GM21423 (cell line): ENCODE data around the gene HABP4.
A peak's percentile ranks its signal among the peaks of the same experiment; 100 is the strongest.

Experiments
- ATAC-seq: cut with Tn5 transposase; IDR thresholded peaks from one replicate; pipeline ENCODE4 v1.9.1; 2021; ENCODE audit warnings: mild to moderate bottlenecking, moderate library complexity; ENCODE audit not compliant: unreplicated experiment

HABP4 gene

DNA sequence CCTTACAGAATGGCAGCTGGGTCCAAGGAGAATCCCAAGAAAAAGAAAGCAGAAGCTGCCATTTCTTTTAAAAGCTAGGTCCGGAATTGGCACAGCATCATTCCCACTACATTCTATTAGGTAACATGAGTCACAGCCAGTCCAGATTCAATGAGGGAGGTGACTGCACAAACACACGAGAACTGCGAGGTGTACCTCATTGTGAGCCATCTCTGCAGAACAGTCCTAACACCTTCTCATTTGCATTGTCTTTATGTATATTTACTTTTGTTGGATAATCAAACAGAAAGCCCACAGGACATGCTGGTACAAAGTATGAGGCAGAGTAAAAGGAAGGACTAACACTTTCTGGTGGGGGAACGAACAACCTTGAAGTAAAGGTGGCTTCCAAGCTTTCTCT lies 14.6 kb upstream of the HABP4 start:
- no peak for ATAC-seq

DNA sequence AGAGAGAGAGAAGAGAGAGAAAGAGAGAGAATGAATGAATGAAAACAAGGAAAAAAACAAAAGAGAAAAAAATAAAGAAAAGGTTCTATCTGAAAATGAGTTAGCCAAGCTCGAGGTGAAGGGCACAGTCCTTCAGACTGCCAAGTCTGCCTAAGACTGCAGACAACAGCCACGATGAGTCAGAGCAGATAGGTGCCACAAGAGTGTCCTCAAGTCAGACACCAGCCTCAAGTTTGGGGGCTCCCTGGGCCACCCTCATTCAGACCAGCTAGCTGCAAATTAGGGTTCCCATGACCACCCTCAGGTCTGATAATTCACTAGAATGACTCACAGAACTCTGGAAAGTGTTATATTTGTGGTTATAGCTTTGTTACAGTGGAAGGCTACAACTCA lies 13.9 kb upstream of the HABP4 start:
- ATAC-seq: no peak

DNA sequence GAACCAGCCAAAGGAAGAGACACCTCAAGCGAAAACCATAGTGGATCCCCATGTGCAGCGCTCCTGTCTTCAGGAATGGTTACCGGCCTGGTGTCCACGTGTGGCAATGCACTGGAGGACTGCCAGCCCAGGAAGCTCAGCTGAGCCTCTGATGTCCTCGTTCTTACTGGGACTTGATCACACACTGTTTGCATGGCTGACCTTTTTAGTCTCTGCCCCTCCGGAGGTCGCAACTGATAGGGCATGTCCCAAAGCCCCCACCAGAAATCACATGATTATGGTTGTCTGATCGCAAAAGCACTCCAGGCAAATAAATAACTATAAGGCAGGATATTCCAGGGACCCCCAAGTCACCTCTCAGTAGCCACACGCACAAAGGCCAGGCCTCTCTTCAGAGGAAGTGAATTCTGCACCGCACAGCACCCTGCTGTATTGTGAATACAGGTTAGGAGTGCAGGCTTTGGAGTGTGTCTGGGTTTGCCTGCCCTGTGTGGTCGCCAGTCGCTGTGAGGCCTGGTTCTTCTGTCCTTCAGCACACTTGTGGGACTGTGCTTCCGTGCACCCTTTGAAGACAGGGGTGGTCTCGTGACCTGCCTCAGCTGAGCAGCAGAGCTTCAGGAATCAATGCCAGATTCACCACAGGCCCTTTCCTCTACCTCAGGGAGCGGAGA lies 13.4 kb upstream of the HABP4 start:
- no peak for ATAC-seq

DNA sequence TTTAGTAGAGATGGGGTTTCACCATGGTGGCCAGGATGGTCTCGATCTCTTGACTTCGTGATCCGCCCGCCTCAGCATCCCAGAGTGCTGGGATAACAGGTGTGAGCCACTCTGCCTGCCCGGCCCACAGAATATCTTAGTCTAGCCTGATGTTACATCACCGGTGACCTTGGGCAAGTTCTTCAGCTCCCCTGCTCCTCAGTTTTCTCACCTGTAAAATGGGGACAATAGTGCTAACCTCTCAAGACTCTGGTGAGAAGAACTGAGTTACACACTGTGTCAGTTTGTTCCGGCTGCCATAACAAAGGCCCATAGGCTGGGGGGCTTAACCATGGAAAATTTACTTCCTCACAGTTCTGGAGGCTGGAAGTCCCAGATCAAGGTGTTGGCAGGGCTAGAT lies 12.5 kb upstream of the HABP4 start:
- no peak for ATAC-seq

DNA sequence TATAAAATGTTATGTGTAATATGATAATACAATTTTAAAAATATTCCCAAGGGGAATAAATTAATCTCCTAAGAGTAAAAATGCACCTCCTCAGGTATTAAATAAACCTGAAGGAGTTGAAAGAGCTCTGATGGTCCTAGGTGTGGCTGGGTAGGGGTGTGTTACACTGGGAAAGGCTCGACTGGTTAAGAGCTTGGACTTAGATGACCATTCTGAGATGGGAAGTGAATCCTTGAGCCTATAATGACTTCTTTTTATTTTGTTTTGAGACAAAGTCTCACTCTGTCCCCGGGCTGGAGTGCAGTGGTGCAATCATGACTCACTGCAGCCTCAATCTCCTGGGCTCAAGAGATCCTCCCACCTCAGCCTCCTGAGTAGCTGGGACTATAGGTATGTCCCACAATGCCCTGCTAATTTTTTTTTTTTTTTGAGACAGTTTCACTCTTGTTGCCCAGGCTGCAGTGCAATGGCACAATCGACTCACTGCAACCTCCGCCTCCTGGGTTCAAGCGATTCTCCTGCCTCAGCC lies 9.2 kb upstream of the HABP4 start:
- ATAC-seq: no peak

DNA sequence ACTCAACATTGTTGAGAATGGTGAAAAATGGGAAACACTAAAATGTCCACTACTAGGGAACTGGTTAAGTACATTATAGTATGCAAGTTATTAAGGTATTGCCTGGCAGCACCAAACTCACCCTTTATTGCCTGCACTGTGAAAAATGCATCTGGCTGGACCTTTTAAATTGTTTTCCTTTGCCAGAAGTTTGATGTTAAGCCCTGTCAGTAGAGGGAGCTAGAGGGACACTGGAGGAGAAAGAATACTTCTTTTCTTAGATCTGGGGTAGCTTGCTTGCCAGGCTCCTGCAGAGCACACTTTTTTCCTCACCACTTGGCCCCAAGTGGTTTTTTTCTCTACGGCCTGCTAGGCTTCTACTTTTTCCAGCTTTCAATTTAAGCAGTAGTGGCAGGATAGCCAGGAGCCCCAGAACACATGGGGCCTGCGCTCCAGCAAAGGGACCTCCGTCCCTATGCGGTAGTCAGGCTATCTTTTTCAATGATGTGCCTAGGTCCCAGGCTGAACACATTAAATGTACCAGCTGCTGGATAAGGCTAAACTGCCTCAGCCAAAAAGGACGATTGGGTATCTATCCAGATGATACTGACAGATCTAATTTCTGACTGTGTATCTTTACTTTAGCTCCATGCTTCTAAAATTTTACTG lies 8.0 kb upstream of the HABP4 start:
- ATAC-seq: no peak

GRCh38 chr9:96442491-96442890 lies 7.5 kb upstream of the HABP4 start:
- no peak for ATAC-seq

DNA sequence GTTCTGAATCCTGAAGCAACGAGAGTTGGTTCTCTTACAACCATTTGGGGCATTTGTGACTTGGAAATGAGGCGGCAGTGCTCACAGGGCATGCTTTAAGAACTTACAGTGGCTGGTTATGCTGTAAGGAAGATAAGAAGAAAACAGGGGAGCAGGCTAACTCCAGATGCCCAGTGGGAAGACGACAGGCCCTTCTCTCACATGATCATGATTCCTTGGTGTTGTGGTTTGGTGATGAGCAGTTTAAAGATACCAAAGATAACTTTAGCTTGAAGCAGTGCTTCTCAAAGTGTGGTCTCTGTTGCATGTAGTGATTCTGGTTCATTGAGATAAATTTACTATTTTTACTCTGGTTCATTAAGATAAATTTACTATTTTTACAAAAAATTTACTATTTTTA lies 2.6 kb upstream of the HABP4 start:
- ATAC-seq: no peak

GRCh38 chr9:96448546-96449170 lies 1.3 kb upstream of the HABP4 start:
- ATAC-seq: no peak

GRCh38 chr9:96449523-96449844 lies 485 bp upstream of the HABP4 start:
- peak; percentile 11 for ATAC-seq

- ATAC-seq: no peak
Observed at GRCh38 chr9:96450613-96451528, 902 bp downstream of the HABP4 start.

- ATAC-seq: no peak
Observed at GRCh38 chr9:96453625-96454024, 3.7 kb downstream of the HABP4 start.

DNA sequence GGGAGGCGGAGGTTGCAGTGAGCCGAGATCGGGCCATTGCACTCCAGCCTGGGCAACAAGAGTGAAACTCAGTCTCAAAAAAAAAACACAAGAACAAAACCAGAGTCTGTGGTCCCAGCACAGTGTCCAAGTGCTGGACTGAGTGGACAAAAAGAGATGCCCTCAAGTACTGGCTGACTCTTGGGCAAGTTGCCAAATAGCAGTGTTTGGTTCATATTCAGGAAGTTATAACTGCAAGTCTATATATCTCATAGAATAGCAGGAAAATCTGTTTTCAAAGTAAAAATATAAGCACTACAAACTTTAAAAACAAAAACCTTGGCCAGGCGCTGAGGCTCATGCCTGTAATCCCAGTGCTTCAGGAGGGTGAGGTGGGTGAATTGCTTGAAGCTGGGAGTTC lies 7.3 kb downstream of the HABP4 start:
- no peak for ATAC-seq

DNA sequence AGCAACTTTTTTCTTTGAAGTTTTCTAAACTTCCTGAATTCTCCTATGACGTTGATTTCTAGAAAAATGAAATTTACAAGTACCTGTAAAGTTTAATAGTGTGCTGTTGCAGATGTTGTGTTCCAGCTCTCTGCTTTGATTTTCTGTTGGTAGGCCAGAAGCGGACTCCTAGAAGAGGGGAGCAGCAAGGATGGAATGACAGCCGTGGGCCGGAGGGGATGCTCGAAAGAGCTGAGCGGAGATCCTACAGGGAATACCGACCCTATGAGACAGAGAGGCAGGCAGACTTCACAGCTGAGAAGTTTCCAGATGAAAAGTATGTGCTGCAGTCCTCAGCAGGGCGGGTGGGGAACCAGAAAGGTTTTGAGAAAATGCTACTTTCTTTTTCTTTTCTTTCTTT lies 8.3 kb downstream of the HABP4 start:
- ATAC-seq: no peak

- no peak for ATAC-seq
Observed at GRCh38 chr9:96459268-96460007, 9.5 kb downstream of the HABP4 start.

DNA sequence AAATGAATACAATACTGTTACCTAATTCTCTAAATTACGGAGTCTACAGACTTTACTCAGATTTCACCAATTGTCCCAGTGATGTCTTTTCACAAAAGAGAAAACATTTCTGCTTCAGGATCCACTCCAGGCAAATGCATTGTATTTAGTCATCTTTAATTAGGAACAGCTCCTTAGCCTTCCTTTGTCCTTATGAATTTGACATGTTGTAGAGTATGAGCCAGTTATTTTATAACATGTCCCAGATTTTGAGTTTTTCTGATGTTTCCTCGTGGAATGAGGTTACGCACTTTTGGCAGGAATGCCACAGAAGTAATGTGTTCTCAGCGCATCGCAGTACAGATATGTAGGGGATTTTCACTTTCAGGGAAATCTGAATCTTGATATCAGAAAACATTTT lies 10.5 kb downstream of the HABP4 start:
- ATAC-seq: no peak

DNA sequence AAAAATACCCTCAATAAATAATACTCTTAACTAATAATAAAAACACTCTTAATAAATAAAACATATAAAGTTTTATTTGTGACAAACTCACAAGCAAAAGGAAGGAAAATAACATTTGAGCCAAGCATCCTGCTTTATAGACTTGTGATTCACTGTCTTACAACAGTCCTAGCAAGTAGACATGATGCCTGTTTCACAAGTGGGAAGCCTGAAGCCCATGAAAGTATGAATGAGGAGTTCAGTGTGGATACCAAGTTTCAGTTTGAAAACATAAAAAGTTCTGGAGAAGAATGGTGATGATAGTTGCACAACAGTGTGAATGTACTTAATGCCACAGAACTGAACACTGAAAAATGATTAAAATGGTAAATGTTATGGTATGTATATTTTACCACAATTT lies 10.9 kb downstream of the HABP4 start:
- ATAC-seq: no peak

DNA sequence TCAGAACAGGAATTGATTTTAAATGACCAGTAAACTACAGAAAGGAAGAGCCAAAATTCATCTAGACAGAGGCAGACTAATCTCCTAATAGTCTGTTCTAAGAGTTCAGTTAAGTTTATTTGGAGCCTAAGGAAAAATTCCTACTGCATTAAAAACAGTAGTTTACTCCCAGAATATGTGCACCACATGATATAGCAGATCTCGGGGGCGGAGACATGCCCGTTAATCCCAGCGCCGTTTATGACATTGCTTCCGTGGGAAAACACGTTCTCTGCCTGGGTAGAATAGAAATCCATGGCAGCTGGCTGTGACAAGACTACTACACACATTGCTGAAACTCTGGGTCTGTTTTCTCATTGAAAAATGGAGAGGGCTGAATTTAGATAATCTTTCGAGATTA lies 11.4 kb downstream of the HABP4 start:
- no peak for ATAC-seq

GRCh38 chr9:96462541-96462940 lies 12.6 kb downstream of the HABP4 start:
- ATAC-seq: no peak

DNA sequence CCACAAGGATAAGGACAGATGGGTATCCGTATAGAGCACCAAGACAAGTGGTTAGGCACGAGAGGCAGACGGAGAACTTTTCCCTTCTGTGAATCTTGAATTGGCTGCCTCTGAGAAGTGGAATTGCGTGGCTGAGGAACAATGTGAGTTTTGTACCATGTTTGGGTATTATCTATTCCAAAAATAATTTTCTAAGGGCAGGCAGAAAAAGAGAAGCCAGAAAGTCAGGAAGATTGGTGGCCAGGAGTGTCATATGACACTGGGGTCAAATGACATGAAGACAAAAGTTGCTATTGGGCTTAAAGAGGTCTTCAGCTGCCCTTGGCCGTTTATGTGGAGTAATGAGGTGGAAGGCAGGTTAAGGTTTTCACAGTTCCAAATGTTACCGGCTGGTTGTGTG lies 14.5 kb downstream of the HABP4 start:
- ATAC-seq: no peak

- ATAC-seq: no peak
Observed at GRCh38 chr9:96467784-96468183, 17.8 kb downstream of the HABP4 start.
